Astrocyte of the cerebellum (primary cell): ENCODE data around the gene SMOC2.

Source experiments
- DNase-seq: peaks from one replicate; pipeline ENCODE4 v3.0.0-alpha.2; 2011; ENCODE audit warnings: low read depth
- H3K4me3 ChIP-seq: 2 replicates; pipeline ENCODE4 v1.5.1; 2011; ENCODE audit warnings: mild to moderate bottlenecking, low read depth, low read length, moderate library complexity
- CTCF ChIP-seq: IDR thresholded peaks from 2 replicates; pipeline ENCODE4 v1.5.1; 2012; ENCODE audit warnings: low read length, low read depth, moderate library complexity, mild to moderate bottlenecking; ENCODE audit errors: missing control alignments
- in situ Hi-C: cut with HindIII; loops from 2 replicates; pipeline ENCODE4 v1.10.0; 2017; ENCODE audit warnings: low sequenced_read_pairs

Gene SMOC2

GRCh38 chr6:168400037-168400436 lies 40.9 kb upstream of the SMOC2 start:
- DNase-seq = no peak
- in situ Hi-C loops = no loop called here
- TF ChIP-seq CTCF = no peak

GRCh38 chr6:168403370-168404005 lies 37.5 kb upstream of the SMOC2 start:
- no peak for TF ChIP-seq CTCF
- no peak for DNase-seq
- no peak overlapping the region for H3K4me3 ChIP-seq
- in situ Hi-C loops = no loop called here

More at GRCh38 chr6:168400037-168400436, 40.9 kb upstream of the SMOC2 start:
- H3K4me3 ChIP-seq = no peak overlapping the region

- in situ Hi-C loops = no loop called here
- H3K4me3 ChIP-seq = no peak overlapping the region
- TF ChIP-seq CTCF = no peak
- DNase-seq = no peak
These were observed 36.4 kb upstream of the SMOC2 start for GRCh38 chr6:168404560-168404959.

- no peak for DNase-seq
- in situ Hi-C loops = no loop called here
- TF ChIP-seq CTCF = no peak
- no peak overlapping the region for H3K4me3 ChIP-seq
These were observed 33.1 kb upstream of the SMOC2 start for GRCh38 chr6:168407842-168408241.

GRCh38 chr6:168408504-168409136 lies 32.4 kb upstream of the SMOC2 start:
- no peak for TF ChIP-seq CTCF
- in situ Hi-C loops = no loop called here
- no peak overlapping the region for H3K4me3 ChIP-seq
- no peak for DNase-seq

- no peak for TF ChIP-seq CTCF
- in situ Hi-C loops = no loop called here
- H3K4me3 ChIP-seq = no peak overlapping the region
- no peak for DNase-seq
These were observed 30.9 kb upstream of the SMOC2 start for GRCh38 chr6:168410035-168410434.
